ENCODE measurements around the gene XXYLT1.

XXYLT1 gene

GRCh38 chr3:195072916-195073564 lies 197.9 kb downstream of the XXYLT1 start:
- peak; percentile 17 for DNase-seq

- DNase-seq = peak; percentile 26
These were observed 198.8 kb downstream of the XXYLT1 start for GRCh38 chr3:195071916-195072820.

- peak; percentile 15 for DNase-seq
These were observed 199.8 kb downstream of the XXYLT1 start for GRCh38 chr3:195071011-195071728.

- DNase-seq = peak; percentile 18
These were observed 200.6 kb downstream of the XXYLT1 start for GRCh38 chr3:195070336-195070735.

- DNase-seq = peak; percentile 18
These were observed 201.3 kb downstream of the XXYLT1 start for GRCh38 chr3:195069501-195070251.

- peak; percentile 4 for DNase-seq
These were observed 202.6 kb downstream of the XXYLT1 start for GRCh38 chr3:195068084-195069080.

- DNase-seq = no peak
These were observed 204.5 kb downstream of the XXYLT1 start for GRCh38 chr3:195066441-195066841.

- DNase-seq = no peak
These were observed 205.1 kb downstream of the XXYLT1 start for GRCh38 chr3:195065864-195066185.

GRCh38 chr3:195065142-195065863 lies 205.7 kb downstream of the XXYLT1 start:
- no peak for DNase-seq

- DNase-seq = no peak
These were observed 206.5 kb downstream of the XXYLT1 start for GRCh38 chr3:195064300-195064931.

GRCh38 chr3:195063581-195064193 lies 207.3 kb downstream of the XXYLT1 start:
- no peak for DNase-seq

- DNase-seq = no peak
These were observed 208.0 kb downstream of the XXYLT1 start for GRCh38 chr3:195062866-195063540.

GRCh38 chr3:195061756-195062655 lies 209.0 kb downstream of the XXYLT1 start:
- DNase-seq = no peak

GRCh38 chr3:195060531-195061291 lies 210.2 kb downstream of the XXYLT1 start:
- DNase-seq = no peak

- no peak for DNase-seq
These were observed 210.8 kb downstream of the XXYLT1 start for GRCh38 chr3:195060217-195060481.

GRCh38 chr3:195059471-195060216 lies 211.3 kb downstream of the XXYLT1 start:
- no peak for DNase-seq

- no peak for DNase-seq
These were observed 212.0 kb downstream of the XXYLT1 start for GRCh38 chr3:195059006-195059350.

Measured in activated CD4-positive, CD25-positive, alpha-beta regulatory T cell treated with anti-CD3 and anti-CD28 coated beads, Interleukin-2, amount 50 U/mL, for 72 hours (primary cell).